C4-2B (cell line): ENCODE measurements around the gene CMBL.

ENCODE experiments used
- ZFX ChIP-seq: fragments of 450-650 bp; IDR thresholded peaks from 2 replicates; pipeline ENCODE4 v1.6.1; 2017
- TF ChIP-seq, protein P1 (sequence below): fragments of 450-650 bp; conservative IDR thresholded peaks from 2 replicates; pipeline ENCODE4 v1.5.1; 2017; ENCODE audit warnings: mild to moderate bottlenecking

GRCh38 chr5:10293907-10294662 lies 13.6 kb downstream of the CMBL start:
- TF ChIP-seq, protein P1, sequence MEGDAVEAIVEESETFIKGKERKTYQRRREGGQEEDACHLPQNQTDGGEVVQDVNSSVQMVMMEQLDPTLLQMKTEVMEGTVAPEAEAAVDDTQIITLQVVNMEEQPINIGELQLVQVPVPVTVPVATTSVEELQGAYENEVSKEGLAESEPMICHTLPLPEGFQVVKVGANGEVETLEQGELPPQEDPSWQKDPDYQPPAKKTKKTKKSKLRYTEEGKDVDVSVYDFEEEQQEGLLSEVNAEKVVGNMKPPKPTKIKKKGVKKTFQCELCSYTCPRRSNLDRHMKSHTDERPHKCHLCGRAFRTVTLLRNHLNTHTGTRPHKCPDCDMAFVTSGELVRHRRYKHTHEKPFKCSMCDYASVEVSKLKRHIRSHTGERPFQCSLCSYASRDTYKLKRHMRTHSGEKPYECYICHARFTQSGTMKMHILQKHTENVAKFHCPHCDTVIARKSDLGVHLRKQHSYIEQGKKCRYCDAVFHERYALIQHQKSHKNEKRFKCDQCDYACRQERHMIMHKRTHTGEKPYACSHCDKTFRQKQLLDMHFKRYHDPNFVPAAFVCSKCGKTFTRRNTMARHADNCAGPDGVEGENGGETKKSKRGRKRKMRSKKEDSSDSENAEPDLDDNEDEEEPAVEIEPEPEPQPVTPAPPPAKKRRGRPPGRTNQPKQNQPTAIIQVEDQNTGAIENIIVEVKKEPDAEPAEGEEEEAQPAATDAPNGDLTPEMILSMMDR = no peak
- no peak for TF ChIP-seq ZFX
